ENCODE data around the gene KRT78. TPM values are rescaled to one million over a fixed set of nuclear protein-coding genes. Genes with fewer than 3 reads are reported as not detected.

KRT78 gene
- not detected for total RNA-seq
- long read RNA-seq, result 0 reads

- no peak within 1 kb of the TSS for H3K4me3 ChIP-seq
- intact Hi-C loops (cut with micrococcal nuclease), result no loop called here
- no peak for TF ChIP-seq CTCF (IDR thresholded peaks at IDR 0.05; ENCODE audit: borderline replicate concordance)
- H3K9me3 ChIP-seq (replicated peaks), result no peaks in the 10 kb centered on the region
- H3K27ac ChIP-seq (replicated peaks), result no peak within 1 kb of the TSS
- peaks cover 78% of the 10 kb centered on the region for H3K27me3 ChIP-seq (ENCODE audit: low read depth)
- no peaks in the 10 kb centered on the region for H3K4me1 ChIP-seq
- no peaks in the 10 kb centered on the region for H3K36me3 ChIP-seq
- DNase-seq, result no peak
Observed at GRCh38 chr12:52848661-52849255, at the start of gene KRT78. KRT78 (minus strand) TSS chr12:52848994; CDS start chr12:52848930, 64 bp downstream.

- Histone ChIP-seq H3K9me3 (replicated peaks) (no peaks in the 10 kb centered on the region), H3K27ac (replicated peaks) (no peak overlapping the region), H3K4me3 (no peak overlapping the region), H3K36me3 (peaks cover 21% of the 10 kb centered on the region), H3K27me3 (ENCODE audit: low read depth) (peaks cover 15% of the 10 kb centered on the region), H3K4me1 (peaks cover 4% of the 10 kb centered on the region)
- no peak for DNase-seq
- intact Hi-C loops (cut with micrococcal nuclease), result loop anchor here (5.0 kb wide), 1 partner anchor 76 kb away; no protein-coding TSS in a partner anchor
- no peak for TF ChIP-seq CTCF (IDR thresholded peaks at IDR 0.05; ENCODE audit: borderline replicate concordance)
Observed at GRCh38 chr12:52896190-52897100, 47.7 kb upstream of the KRT78 start.

- Histone ChIP-seq H3K36me3 (peaks cover 16% of the 10 kb centered on the region), H3K4me1 (peaks cover 4% of the 10 kb centered on the region), H3K4me3 (no peak overlapping the region), H3K27ac (replicated peaks) (no peak overlapping the region), H3K27me3 (ENCODE audit: low read depth) (peaks cover 15% of the 10 kb centered on the region), H3K9me3 (replicated peaks) (no peaks in the 10 kb centered on the region)
- intact Hi-C loops (cut with micrococcal nuclease), result loop anchor here (5.0 kb wide), 1 partner anchor 77 kb away; no protein-coding TSS in a partner anchor
- no peak for DNase-seq
- no peak for TF ChIP-seq CTCF (IDR thresholded peaks at IDR 0.05; ENCODE audit: borderline replicate concordance)
Observed at GRCh38 chr12:52895726-52896189, 47.0 kb upstream of the KRT78 start.

- Histone ChIP-seq H3K27ac (replicated peaks) (no peak overlapping the region), H3K9me3 (replicated peaks) (no peaks in the 10 kb centered on the region), H3K4me1 (peaks cover 4% of the 10 kb centered on the region), H3K27me3 (ENCODE audit: low read depth) (peaks cover 18% of the 10 kb centered on the region), H3K36me3 (peaks cover 1% of the 10 kb centered on the region), H3K4me3 (no peak overlapping the region)
- intact Hi-C loops (cut with micrococcal nuclease), result no loop called here
- DNase-seq, result no peak
- no peak for TF ChIP-seq CTCF (IDR thresholded peaks at IDR 0.05; ENCODE audit: borderline replicate concordance)
Observed at GRCh38 chr12:52892974-52893373, 44.2 kb upstream of the KRT78 start.

- Histone ChIP-seq H3K27ac (replicated peaks) (no peak overlapping the region), H3K4me3 (no peak overlapping the region), H3K27me3 (ENCODE audit: low read depth) (peaks cover 18% of the 10 kb centered on the region), H3K9me3 (replicated peaks) (no peaks in the 10 kb centered on the region), H3K36me3 (no peaks in the 10 kb centered on the region), H3K4me1 (peaks cover 4% of the 10 kb centered on the region)
- intact Hi-C loops (cut with micrococcal nuclease), result no loop called here
- DNase-seq, result no peak
- no peak for TF ChIP-seq CTCF (IDR thresholded peaks at IDR 0.05; ENCODE audit: borderline replicate concordance)
Observed at GRCh38 chr12:52892207-52892852, 43.5 kb upstream of the KRT78 start.
